GM19035 (cell line): Measurements from ENCODE around the gene GET4.
"Not testable (repeated sequence)": the region's sequence is repeated elsewhere in the genome, so short reads cannot be mapped to it uniquely, and the experiment has no call there.

Source experiments
- ATAC-seq: cut with Tn5 transposase; IDR thresholded peaks from one replicate; pipeline ENCODE4 v1.9.1; 2021; ENCODE audit not compliant: unreplicated experiment

Gene GET4

GRCh38 chr7:913736-914520 is 37.6 kb downstream of the GET4 start:
- no peak for ATAC-seq

GRCh38 chr7:914521-915194 is 38.3 kb downstream of the GET4 start:
- ATAC-seq = no peak

DNA sequence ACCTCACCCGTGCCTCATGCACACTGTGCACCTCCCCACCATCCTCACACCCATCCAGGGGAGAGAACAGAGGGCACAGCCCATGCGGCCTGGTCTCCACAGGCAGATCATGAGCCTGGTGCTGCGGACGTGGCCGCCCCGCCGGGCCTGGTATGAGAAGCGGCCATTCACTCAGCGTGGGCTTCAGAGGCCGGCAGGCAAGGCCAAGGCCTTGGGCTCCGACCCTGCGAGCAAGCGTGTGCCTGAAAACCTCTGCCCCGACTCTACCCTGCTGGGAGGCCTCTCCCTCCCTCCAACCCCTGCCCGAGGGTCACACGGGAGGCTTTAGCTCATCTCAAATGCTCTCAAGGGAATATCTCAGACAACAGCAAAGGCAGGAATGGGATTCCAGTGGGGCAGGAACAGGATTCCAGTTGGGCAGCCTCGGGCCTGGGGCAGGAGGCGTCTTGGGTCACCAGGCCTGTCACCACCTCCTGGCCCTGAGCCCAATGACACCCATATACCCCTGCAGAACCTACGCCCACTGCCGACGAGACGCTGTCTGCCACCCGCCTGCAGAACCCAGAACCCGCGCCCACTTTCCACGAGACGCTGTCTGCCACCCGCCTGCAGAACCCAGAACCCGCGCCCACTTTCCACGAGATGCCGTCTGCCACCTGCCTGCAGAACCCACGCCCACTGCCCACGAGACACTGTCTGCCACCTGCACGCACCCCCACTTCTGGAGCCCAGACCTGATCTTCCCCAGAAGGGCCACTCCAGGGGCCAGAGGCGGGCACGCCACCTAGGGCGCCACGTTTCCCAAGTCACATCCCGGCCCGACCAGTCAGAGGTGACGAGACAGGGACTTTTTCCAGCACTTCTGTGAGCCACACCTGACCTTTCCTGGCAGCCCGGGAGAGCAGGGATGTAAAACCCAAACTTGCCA is 39.2 kb downstream of the GET4 start:
- ATAC-seq = no peak

DNA sequence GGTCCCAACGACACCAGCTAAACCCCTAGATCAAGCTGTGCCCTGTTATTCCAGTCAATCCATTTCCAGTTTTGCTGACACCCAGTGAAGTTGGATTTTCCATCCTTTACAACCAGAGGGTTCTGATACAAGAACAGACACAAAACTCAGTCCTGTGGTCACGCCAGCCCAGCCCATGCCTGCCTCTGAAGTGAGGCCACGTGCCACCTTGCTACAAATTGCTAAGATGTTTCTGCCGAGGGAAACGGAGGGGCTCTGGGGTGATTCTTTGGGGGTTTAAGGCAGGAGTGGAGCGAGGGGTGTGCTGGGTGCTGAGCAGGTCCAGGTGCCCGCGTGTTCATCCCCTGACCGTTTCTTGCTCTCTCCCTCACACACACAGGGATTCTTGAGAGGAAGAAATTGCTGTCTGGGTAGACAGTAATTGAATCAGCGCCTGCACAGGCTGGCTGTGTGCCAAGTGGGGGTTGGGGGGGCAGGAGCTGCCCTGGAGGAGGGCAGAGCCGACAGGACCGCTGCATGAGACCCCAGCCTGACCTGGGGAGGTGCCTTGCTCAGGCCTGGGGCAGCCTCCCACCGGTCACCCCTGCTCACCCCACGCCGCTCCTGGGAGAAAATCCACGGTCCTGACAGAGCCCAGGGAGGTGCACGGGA is 40.1 kb downstream of the GET4 start:
- ATAC-seq = no peak

DNA sequence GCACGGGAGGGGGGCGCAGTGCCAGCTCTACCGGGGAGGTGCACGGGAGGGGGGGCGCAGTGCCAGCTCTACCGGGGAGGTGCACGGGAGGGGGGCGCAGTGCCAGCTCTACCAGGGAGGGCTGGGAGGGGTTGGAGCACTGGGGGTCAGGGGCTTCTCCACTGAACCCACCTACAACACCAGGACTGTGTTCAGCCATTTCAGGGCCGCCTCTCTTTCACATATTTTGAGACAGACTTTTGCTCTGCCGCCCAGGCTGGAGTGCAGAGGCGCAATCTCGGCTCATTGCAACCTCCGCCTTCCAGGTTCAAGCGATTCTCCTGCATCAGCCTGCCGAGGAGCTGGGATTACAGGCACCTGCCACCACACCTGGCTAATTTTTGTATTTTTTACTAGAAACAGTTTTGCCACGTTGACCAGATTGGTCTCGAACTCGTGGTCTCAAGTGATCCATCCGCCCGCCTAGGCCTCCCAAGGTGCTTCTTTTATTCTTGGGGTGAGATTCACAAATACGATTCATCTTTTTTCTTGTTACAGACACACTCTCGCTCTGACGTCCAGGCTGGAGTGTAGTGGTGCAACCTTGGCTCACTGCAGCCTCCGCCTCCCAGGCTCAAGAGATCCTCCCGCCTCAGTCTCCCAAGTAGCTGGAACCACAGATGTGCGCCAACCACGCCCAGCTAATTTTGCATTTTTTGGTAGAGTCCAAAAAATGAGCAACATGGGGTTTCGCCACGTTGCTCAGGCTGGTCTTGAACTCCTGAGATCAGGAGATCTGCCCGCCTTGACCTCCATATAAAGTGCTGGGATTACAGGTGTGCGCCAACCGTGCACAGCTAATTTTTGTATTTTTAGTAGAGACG is 41.1 kb downstream of the GET4 start:
- no peak for ATAC-seq

DNA sequence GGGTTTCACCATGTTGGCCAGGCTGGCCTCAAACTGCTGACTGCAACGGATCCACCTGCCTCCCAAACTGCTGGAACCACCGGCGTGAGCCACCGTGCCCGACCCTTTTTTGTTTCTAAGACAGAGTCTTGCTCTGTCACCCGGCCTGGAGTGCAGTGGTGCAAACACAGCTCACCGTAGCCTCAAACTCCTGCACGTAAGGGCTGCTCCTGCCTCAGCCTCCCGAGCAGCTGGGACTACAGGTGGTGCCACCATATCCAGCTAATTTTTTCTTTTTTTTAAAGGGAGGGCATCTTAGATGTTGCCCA is 41.7 kb downstream of the GET4 start:
- ATAC-seq = no peak

- no peak for ATAC-seq
Observed at GRCh38 chr7:918441-919113, 42.2 kb downstream of the GET4 start.

DNA sequence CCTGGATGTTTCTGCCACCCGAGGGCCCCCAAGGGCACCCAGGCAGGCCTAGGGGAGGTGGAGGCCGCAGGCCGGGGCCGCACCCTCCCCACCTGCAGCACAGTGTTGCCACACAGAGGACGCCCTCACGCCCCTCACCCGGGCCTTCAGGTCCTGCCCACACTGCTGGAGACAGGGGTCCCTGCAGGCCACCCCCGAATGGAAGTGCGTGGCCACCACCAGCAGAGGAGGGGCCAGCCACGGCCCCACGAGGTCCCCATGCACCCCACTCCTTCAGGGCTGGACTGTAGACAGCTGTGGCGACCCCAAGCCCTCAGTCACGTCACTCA is 42.7 kb downstream of the GET4 start:
- ATAC-seq = no peak

- ATAC-seq = no peak
Observed at GRCh38 chr7:919924-920341, 43.6 kb downstream of the GET4 start.

GRCh38 chr7:920351-921070 is 44.2 kb downstream of the GET4 start:
- ATAC-seq = no peak

DNA sequence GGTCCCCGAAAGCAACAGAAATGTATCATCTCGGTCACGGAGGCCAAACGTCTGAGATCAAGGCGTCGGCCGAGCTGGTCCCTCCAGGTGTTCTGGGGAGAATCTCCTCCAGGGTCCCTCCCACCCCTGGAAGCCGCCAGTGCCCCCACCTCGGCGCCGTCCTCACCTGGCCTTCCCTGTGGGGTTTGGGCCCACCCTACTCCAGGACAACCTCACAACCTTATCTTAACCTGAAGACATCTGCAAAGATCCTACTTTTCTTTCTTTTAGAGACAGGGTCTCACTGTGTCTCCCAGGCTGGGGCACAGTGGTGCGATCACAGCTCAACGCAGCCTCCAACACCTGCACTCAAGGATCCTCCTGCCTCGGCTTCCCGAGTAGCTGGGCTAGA is 44.7 kb downstream of the GET4 start:
- no peak for ATAC-seq

DNA sequence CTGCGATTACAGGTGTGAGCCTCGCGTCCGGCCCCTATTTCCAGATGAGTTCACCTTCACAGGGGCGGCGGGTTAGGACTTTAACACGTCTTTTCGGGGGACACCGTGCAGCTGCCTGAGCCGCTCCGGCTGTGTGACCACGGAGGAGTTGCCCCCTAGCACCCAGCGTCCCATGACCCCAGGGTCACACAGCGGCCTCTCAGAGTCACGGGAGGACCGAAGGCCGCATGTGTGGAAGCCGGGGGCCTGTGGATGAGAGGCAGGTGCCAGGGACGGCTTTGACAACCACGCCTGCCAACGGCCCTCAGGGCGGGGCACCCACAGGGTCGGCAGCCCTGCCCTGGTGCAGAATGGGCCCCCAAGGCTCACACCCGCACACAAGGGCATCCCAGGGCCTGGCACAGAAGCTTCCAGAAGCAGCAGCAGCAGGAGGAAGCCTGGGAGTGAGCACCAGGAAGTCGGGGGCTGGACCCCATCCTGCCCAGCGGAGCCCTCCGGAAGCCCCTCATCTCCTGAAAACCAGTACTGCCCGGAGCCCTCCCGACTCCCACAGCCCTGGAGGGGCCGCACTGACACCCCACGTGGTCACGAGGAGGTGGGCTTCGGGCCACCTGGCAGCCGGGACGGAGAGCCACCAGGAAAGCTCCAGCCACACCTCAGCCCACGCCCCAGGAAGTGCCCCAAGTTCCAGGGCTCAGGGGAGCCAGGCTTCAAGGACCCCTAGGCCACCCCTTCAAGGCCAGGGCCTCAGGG is 45.4 kb downstream of the GET4 start:
- no peak for ATAC-seq

- ATAC-seq = peak; percentile 3
Observed at GRCh38 chr7:922334-923107, 46.2 kb downstream of the GET4 start.

DNA sequence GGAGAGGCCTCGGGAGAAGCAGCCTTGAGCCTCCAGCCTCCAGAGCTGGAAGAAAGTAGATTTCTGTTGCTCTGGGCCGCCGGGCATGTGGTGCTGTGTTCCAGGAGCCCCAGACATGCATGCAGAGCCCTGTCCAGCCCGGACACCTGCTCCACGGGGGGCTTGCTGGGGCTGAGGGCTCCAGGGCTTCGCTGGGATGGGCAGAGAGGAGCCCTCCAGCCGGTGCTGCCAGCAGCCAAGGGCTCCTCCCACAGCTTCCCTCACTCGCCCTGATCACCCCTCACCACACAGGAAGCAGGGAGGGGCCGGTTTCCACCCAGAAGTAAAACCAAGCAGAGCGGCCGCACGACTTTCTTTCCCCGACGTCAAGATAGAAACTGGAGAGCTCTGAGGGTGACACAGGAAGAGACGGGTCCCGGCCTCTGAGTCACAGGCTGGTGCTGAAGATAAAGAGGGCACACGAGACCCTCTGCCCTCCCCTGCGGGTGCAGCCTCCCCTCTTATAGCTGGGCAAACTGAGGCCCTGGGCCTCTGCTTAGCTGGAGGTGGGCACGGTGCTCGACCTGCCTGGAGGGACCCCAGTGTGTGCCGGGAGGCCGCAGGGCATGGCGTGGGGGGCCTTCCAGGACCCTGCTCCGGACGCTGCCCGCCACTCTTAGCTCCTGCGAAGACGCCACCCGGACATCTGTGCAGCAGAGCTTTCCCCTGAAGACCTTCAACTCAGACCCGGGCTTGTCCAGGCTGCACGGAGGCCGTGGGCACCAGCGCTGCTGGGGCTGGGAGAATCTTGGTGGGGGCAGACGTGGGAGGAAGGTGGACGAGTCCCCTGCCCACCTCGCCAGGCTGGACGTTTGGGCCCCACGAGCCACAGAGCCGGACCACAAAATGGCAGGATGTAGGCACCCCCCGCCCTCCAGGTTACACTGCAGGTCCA is 47.0 kb downstream of the GET4 start:
- peak; percentile 79 for ATAC-seq

GRCh38 chr7:924042-924441 is 47.7 kb downstream of the GET4 start:
- ATAC-seq = not testable (repeated sequence)

DNA sequence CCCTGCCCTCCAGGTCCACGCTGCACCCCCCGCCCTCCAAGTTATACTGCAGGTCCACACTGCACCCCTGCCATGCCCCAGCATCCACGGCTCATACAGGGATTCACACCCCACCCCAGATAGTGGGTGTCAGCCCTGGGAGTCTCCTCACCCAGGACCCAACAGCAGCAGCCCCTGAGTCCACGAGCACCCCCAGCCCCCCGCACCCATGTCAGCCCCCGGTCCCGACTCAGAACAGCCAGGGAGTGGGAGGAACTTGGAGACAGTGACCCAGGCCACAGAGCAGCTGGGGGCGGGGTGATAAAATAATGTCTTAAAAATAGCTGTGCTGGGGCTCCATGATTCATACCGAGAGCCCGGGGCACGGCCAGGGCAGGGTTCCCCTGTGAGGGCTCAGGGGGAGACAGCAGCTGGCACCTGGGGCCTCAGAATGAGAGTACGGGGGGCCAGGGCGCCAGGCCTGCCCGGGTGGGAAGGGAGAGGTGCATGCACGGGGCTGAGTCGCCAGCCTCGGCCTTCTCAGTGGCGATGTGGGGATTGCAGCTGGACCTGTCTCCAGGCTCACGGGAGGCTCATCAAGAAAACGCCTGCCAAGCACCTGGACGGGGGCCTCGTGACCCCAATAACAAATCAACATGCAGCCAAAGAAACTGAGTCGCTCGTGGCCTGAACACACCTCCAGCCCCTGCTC is 48.3 kb downstream of the GET4 start:
- ATAC-seq = peak; percentile 44
